Neural crest cell (in vitro differentiated cells): ENCODE results near the gene GAR1. TPM values are rescaled to one million over a fixed set of nuclear protein-coding genes. Genes with fewer than 3 reads are reported as not detected.

Experiments
- DNase-seq: peaks from one replicate; pipeline ENCODE4 v3.0.0; 2021; ENCODE audit warnings: low read depth, mixed read lengths, low spot score
- H3K27ac Mint-ChIP-seq: one replicate; pipeline ENCODE4 v1.8.0; 2021; ENCODE audit warnings: mild to moderate bottlenecking, mixed read lengths; ENCODE audit not compliant: unreplicated experiment
- H3K27me3 Mint-ChIP-seq: 2 replicates; pipeline ENCODE4 v1.8.0; 2021; ENCODE audit warnings: low read depth, mild to moderate bottlenecking, mixed read lengths
- H3K36me3 Mint-ChIP-seq: 2 replicates; pipeline ENCODE4 v1.8.0; 2021; ENCODE audit warnings: low read depth, mild to moderate bottlenecking, mixed read lengths
- H3K4me1 Mint-ChIP-seq: 2 replicates; pipeline ENCODE4 v1.8.0; 2021; ENCODE audit warnings: mixed read lengths
- H3K4me3 Mint-ChIP-seq: one replicate; pipeline ENCODE4 v1.8.0; 2021; ENCODE audit warnings: mild to moderate bottlenecking, mixed read lengths
- H3K9me3 Mint-ChIP-seq: 2 replicates; pipeline ENCODE4 v1.8.0; 2021; ENCODE audit warnings: mixed read lengths
- CTCF ChIP-seq: fragments of 200-600 bp; sonication (generic); conservative IDR thresholded peaks from 2 replicates; pipeline ENCODE4 v1.5.0; 2021; ENCODE audit warnings: antibody characterized with exemption, mild to moderate bottlenecking
- total RNA-seq: library from RNA; stranded (reverse); gene quantifications from 2 replicates; pipeline ENCODE4 v1.2.1, GENCODE V29; 2021

Gene GAR1
- total RNA-seq, 1 donor from 2014 or later, result 25.0 TPM

GRCh38 chr4:109861271-109861670, 45.7 kb downstream of the GAR1 start:
- Mint-ChIP-seq H3K4me3 (no peak overlapping the region), H3K27me3 (no peaks in the 10 kb centered on the region), H3K4me1 (no peaks in the 10 kb centered on the region), H3K36me3 (peaks cover 13% of the 10 kb centered on the region), H3K27ac (no peak overlapping the region), H3K9me3 (peaks cover 15% of the 10 kb centered on the region)
- no peak for DNase-seq
- TF ChIP-seq CTCF, result no peak

- DNase-seq, result no peak
- TF ChIP-seq CTCF, result no peak
- no peaks in the 10 kb centered on the region for H3K27me3 Mint-ChIP-seq
- H3K9me3 Mint-ChIP-seq, result peaks cover 15% of the 10 kb centered on the region
- no peak overlapping the region for H3K27ac Mint-ChIP-seq
- no peak overlapping the region for H3K4me3 Mint-ChIP-seq
- peaks cover 13% of the 10 kb centered on the region for H3K36me3 Mint-ChIP-seq
- H3K4me1 Mint-ChIP-seq, result no peaks in the 10 kb centered on the region
Observed at GRCh38 chr4:109861916-109862511, 46.5 kb downstream of the GAR1 start.

GRCh38 chr4:109864134-109864533, 48.6 kb downstream of the GAR1 start:
- Mint-ChIP-seq H3K27me3 (no peaks in the 10 kb centered on the region), H3K36me3 (peaks cover 6% of the 10 kb centered on the region), H3K9me3 (peaks cover 8% of the 10 kb centered on the region), H3K4me1 (no peaks in the 10 kb centered on the region), H3K4me3 (no peak overlapping the region), H3K27ac (no peak overlapping the region)
- no peak for TF ChIP-seq CTCF
- DNase-seq, result no peak

DNA sequence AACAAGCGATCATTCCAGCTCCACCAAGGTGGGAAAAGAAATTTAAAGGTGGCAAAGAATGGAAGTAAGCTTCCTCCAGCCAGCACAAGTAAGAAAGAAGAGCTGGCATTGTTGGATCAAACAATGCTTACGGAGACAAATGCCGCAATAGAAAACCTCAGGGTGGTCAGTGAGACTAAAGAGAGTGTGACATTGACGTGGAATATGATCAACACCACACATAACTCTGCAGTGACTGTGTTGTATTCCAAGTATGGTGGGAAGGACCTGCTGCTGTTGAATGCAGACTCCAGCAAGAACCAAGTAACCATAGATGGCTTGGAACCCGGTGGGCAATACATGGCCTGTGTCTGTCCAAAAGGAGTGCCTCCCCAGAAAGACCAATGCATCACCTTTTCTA, 54.5 kb downstream of the GAR1 start:
- no peak for TF ChIP-seq CTCF
- Mint-ChIP-seq H3K4me3 (no peak overlapping the region), H3K27ac (no peak overlapping the region), H3K27me3 (no peaks in the 10 kb centered on the region), H3K4me1 (no peaks in the 10 kb centered on the region), H3K36me3 (peaks cover 2% of the 10 kb centered on the region), H3K9me3 (no peaks in the 10 kb centered on the region)
- DNase-seq, result no peak

GRCh38 chr4:109872065-109872464, 56.5 kb downstream of the GAR1 start:
- no peaks in the 10 kb centered on the region for H3K4me1 Mint-ChIP-seq
- H3K27ac Mint-ChIP-seq, result no peak overlapping the region
- no peaks in the 10 kb centered on the region for H3K9me3 Mint-ChIP-seq
- DNase-seq, result no peak
- H3K36me3 Mint-ChIP-seq, result peaks cover 2% of the 10 kb centered on the region
- no peaks in the 10 kb centered on the region for H3K27me3 Mint-ChIP-seq
- H3K4me3 Mint-ChIP-seq, result no peak overlapping the region
- TF ChIP-seq CTCF, result no peak
